Measurements from ENCODE around the gene COL27A1.
"Not testable (repeated sequence)": the region's sequence is repeated elsewhere in the genome, so short reads cannot be mapped to it uniquely, and the experiment has no call there.

COL27A1 gene

DNA sequence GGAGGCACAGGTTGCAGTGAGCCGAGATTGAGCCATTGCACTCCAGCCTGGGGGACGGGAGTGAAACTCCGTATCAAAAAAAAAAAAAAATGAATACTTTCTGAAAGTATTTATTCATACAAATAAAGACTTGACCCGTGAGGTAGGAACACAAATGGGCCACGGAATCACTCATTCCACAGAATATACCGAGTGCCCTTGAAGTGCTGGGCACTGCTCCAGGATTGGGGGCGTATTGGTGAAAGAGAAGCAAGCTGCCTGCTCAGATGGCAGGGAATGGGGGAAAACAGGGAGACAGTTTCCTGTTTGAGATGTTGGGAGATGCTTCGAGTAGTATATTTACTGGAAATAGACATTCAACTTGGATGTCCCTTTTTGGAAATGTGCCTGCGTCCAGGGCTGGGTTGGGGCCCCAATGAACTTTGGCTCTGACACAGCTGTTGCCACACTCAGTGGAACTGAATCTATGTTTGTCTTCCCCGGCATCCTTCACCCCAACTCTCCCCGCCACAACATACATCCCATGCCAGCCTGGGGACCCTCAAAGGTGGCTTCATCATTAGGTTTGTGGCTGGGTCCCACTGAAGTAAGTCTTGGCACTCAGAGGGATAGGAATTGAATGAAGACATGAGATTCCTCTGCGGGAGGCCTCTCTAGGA, 167.0 kb downstream of the COL27A1 start:
- DNase-seq (ENCODE audit: low read depth in 2 of 2), result not testable (repeated sequence)

- DNase-seq (ENCODE audit: low read depth in 2 of 2), result not testable (repeated sequence)
These were observed 167.6 kb downstream of the COL27A1 start, which contains the start of gene ORM1 for GRCh38 chr9:114322831-114323531. Gene ORM1, plus strand, starts transcription at chr9:114323098. Its CDS starts 36 bp downstream, at chr9:114323134.

- not testable (repeated sequence) for DNase-seq (ENCODE audit: low read depth in 2 of 2)
These were observed 168.5 kb downstream of the COL27A1 start for GRCh38 chr9:114323849-114324248.

DNA sequence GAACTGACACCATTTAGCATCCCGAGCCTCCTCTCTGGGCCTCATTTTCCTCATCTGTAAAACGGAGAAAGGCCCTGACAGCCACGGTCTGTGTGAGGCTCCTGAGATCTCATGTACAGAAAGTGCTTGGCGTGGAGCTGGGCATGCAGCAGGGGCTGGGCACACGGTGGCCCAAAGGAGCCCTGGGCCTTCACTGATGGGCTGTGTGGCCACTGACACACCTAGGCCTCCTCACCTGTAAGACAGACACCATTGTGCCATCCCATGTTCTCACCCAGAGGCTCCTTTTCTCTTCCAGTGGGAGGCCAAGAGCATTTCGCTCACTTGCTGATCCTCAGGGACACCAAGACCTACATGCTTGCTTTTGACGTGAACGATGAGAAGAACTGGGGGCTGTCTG, 169.2 kb downstream of the COL27A1 start:
- DNase-seq (ENCODE audit: low read depth in 2 of 2), result no peak

DNA sequence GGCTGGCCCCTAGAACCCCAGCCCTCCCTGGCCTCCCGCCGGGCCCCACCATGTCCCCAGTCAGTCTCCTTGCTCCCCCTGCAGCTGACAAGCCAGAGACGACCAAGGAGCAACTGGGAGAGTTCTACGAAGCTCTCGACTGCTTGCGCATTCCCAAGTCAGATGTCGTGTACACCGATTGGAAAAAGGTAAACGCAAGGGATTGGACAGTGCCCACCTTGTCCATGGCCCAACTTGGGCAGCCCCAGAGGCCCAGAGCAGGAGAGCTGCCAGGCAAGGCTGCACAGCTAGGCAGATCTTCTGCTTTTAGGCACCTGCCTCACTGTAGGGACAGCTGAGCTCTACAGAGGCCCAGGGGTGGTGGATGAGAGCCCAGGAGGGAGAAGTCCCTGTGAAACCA, 169.6 kb downstream of the COL27A1 start:
- not testable (repeated sequence) for DNase-seq (ENCODE audit: low read depth in 2 of 2)

DNA sequence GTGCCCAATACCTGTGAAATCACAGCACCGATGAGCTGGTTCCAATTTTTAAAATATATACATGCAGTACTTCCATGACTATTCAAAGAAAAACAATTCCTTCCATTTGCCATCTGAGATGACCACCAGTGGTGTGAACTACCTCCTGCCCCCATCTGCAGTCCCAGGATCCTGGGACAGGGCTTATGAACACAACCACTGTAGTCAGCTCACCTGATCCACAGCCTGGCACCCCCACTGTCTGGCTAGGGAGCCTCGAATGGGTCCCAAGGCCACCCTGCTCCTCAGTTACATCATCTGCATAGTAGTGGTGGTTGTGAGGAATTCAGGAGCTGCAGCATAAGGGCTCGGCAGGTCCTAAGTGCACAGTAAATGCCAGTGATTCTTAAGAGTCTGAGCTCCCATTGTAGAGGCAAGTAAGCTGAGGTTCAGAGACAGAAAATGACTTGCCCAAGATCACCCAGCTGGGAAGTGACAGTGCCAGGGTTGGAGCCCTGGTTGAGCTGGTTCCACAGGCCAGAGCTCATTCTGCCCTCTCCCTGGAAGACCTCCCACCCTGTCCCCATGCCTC, 170.4 kb downstream of the COL27A1 start:
- DNase-seq (ENCODE audit: low read depth in 2 of 2), result not testable (repeated sequence)

DNA sequence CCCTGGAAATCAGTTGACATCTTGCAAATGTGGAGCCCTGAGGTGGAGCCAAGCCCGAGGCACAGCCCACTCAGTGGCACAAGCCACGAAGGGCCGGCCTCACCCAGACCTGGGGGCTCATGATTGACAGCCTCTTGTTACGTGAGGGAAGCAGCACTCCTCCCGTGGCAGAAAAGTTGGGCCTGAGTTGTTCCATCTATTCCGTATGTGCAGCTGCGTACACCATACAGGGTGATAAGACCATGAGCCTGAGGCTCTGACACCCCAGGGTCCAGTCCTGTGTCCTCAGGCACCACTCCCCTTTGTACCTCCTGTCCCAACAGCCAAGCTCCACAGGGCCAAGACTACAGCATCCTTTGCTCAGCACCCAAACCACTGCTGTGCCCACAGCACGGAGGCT, 172.4 kb downstream of the COL27A1 start:
- DNase-seq (ENCODE audit: low read depth in 2 of 2), result no peak

DNA sequence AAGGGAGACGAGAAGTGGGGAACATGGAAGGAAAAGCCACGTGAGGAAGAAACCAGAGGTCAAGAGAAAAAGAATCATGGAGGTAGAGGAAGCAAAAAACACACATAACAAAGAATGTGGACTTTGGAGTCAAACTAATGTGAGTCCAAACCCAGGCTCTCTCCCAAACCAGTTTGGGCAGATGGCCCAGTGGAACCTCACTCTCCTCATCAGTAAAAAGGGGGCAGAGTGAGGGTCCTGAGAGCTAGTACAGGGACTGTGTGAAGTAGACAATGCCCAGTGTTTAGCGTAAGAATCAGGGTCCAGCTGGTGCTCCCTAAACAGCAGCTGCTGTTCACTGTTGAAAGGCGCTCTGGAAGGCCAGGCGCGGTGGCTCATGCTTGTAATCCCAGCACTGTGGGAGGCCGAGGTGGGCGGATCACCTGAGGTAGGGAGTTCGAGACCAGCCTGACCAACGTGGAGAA, 173.1 kb downstream of the COL27A1 start:
- not testable (repeated sequence) for DNase-seq (ENCODE audit: low read depth in 2 of 2)

- not testable (repeated sequence) for DNase-seq (ENCODE audit: low read depth in 2 of 2)
These were observed 173.7 kb downstream of the COL27A1 start for GRCh38 chr9:114328937-114329624.

DNA sequence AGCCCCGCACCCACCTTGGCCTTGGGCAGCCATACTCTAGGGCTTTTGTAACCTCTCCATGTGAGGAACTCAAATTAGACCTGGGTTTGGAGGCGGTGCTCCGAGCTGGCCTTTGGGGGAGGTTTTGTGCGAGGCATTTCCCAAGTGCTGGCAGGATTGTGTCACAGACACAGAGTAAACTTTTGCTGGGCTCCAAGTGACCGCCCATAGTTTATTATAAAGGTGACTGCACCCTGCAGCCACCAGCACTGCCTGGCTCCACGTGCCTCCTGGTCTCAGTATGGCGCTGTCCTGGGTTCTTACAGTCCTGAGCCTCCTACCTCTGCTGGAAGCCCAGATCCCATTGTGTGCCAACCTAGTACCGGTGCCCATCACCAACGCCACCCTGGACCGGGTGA, 174.3 kb downstream of the COL27A1 start, which contains the start of gene ORM2:
TSS of gene ORM2 (plus strand) at position 245 of the 398 bp plus-strand sequence. CDS start at position 281, 36 bp downstream.
- DNase-seq (ENCODE audit: low read depth in 2 of 2), result not testable (repeated sequence)

DNA sequence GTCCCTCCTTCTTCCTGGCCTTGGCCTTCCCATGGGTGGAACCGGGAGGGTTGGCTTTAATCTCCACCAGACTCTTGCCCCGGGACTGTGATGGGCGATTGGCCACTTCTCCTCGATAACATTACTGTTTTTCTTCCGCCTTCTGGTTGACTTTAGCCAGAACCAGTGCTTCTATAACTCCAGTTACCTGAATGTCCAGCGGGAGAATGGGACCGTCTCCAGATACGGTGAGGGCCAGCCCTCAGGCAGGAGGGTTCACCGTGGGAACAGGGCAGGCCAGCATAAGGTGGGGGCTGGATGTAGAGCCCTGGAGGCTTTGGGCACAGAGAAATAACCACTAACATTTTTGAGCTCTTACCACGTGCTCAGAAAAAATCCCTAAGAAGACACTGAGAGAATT, 175.3 kb downstream of the COL27A1 start:
- DNase-seq (ENCODE audit: low read depth in 2 of 2), result no peak

GRCh38 chr9:114331229-114332195, 176.2 kb downstream of the COL27A1 start:
- DNase-seq (ENCODE audit: low read depth in 2 of 2), result not testable (repeated sequence)

DNA sequence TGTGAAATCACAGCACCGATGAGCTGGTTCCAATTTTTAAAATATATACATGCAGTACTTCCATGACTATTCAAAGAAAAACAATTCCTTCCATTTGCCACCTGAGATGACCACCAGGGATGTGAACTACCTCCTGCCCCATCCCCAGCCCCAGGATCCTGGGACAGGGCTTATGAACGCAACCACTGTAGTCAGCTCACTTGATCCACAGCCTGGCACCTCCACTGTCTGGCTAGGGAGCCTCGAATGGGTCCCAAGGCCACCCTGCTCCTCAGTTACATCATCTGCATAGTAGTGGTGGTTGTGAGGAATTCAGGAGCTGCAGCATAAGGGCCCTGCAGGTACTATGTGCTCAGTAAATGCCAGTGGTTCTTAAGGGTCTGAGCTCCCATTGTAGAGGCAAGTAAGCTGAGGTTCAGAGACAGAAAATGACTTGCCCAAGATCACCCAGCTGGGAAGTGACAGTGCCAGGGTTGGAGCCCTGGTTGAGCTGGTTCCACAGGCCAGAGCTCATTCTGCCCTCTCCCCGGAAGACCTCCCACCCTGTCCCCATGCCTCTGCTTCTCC, 177.2 kb downstream of the COL27A1 start:
- DNase-seq (ENCODE audit: low read depth in 2 of 2), result not testable (repeated sequence)

GRCh38 chr9:114333718-114334117, 178.4 kb downstream of the COL27A1 start:
- DNase-seq (ENCODE audit: low read depth in 2 of 2), result not testable (repeated sequence)

DNA sequence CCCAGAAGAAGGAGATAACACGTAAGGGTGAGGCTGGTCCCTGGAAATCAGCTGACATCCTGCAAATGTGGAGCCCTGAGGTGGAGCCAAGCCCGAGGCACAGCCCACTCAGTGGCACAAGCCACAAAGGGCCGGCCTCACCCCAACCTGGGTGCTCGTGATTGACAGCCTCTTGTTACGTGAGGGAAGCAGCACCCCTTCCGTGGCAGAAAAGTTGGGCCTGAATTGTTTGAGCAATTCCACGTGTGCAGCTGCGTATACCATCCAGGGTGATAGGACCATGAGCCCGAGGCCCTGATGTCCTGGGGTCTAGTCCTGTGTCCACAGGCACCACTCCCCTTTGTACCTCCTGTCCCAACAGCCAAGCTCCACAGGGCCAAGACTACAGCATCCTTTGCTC, 179.2 kb downstream of the COL27A1 start:
- DNase-seq (ENCODE audit: low read depth in 2 of 2), result no peak

GRCh38 chr9:114335745-114336144, 180.4 kb downstream of the COL27A1 start:
- DNase-seq (ENCODE audit: low read depth in 2 of 2), result no peak

DNA sequence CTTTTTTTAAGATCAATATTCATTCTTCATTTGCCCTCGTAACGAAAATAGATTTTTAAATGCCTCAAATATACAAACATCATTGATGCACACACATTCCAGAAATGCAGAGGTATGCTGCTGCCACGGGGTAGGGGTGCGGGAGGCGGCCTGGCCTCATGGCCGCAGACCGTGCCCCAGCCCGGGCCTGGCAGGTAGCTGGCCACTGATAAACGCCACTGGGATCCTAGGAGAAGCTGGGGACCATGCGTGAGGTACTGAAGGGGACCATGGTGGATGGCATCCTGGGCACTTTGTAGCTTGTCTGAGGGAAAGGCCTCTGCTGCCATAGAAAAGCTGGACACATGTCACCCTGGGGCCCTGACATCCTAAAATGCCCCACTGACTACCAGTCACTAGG, 180.8 kb downstream of the COL27A1 start:
- no peak for DNase-seq (ENCODE audit: low read depth in 2 of 2)

DNA sequence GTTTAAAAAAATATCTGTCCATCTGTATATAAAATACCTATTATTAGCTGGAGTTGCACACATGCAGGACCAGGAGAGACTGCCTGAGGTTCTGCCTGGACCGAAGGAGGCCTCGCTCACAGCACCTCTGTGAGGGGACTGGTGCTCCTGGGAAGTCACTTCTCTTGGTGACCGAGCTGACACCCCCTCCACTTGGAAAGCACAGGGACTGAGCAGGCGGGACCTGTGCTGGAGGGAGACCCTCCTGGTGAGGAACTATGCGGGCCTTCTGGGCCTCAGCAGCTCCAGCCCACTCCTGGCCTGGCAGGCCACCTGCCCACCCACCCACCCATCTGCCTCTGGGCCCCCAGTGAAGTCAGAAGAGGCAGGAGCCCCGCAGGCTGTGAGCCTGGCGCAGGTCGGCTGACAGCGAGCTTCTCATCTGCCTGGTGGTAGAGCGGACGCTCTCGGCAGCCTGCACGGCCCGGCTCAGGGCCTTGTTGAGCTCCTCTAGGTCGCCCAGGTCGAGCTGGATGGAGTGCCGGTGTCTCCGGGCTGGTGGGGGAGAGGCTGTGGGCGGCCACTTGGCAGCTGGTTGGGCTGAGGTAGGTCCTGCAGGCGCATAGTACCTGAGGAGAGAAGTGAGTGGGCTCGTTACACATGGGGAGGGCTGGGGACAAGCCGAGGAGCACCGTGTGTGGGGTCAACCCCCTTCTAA, 181.5 kb downstream of the COL27A1 start:
- no peak for DNase-seq (ENCODE audit: low read depth in 2 of 2)

- DNase-seq (ENCODE audit: low read depth in 2 of 2), result no peak
These were observed 182.8 kb downstream of the COL27A1 start for GRCh38 chr9:114338187-114338586.

Data from stimulated activated CD4-positive, alpha-beta T cell treated with anti-CD3 and anti-CD28 coated beads, Interleukin-12 subunit alpha, Interleukin-12 subunit beta, amount 100 ng/mL, for 24 hours (primary cell).